Jurkat, Clone E6-1 (cell line): ENCODE data around the gene ANKS1B.

ENCODE experiments used
- DNase-seq: peaks from one replicate; pipeline ENCODE4 v3.0.0-alpha.2; 2011; ENCODE audit warnings: low read depth, low spot score
- H3K4me3 ChIP-seq: 2 replicates; pipeline ENCODE4 v1.5.1; 2011; ENCODE audit warnings: mild to moderate bottlenecking, low read length, control low read depth, moderate library complexity

Gene ANKS1B

GRCh38 chr12:99087278-99087677 lies 897.5 kb downstream of the ANKS1B start:
- H3K4me3 ChIP-seq, result no peak overlapping the region
- DNase-seq, result no peak

DNA sequence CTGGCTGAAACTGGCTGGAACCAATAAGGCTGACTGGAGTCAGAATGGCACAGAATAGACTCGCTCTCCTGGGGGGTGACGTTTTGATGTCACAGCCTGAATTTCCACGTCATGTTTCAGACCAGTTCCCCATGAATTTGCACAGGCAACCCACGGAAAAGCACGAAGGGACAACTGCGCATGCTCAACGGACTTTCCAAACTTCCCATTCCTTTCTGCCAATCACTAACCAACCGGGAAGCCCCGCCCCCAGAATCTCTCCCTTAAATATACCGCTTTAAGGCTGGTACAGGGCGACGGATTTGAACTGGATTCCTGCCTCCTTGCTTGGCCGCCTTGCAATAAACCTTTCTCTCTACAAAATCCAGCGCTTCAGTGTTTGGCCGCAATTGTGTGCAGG lies 904.9 kb downstream of the ANKS1B start:
- no peak for DNase-seq
- no peak overlapping the region for H3K4me3 ChIP-seq

DNA sequence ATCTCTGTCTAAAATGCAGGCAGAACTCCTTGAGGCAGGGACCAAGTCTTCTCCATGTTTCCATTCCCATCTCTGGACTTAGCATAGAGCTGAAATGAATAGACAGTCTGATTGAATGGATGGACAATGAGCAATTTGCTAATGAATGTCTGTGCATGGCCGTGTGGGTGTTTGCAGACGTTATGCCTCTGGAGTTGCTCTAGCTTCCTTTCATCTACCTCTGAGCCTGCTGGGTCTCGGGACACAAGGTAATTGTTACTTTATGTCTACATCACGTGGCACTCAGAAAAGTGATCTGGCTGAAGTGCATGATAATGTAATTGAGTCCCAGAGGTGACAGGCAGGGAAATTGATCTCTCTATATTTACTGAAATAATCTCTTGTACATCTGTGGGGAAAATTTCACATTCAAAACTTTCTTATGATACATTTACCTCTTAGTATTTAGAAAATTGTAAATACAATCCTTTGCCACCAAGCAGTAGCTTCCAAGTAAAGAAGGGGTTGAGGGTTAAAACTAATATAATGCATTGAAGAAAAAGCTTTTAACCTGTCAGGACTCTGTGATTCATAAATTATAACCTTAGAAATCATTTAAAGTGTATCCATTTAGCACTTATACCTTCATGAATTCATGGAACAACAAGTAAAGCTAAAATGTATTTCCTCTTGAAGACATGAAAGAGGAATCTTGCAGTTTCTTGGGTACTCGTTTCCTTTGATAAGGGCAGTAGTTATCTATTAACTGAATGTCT lies 915.6 kb downstream of the ANKS1B start:
- H3K4me3 ChIP-seq, result no peak overlapping the region
- no peak for DNase-seq

GRCh38 chr12:99067171-99067785 lies 917.5 kb downstream of the ANKS1B start:
- H3K4me3 ChIP-seq, result no peak overlapping the region
- no peak for DNase-seq

DNA sequence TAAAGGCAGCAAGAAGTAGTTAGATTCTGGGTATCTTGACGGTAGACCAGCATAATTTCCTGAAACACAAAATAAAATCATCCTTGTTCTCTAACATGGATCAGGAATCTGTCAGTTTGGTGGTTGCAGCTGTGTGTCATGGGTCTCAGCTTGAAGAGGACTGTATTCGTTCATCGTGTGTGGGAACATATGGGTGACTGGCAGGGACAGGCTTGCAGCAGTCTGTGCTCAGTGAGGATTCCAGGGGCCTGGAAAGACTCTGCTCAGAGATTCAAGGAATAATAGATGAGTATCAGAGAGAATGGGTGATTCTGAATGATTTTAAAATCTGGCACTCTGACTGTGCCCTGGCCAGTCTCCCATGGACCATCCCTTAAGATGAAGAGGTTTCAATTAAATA lies 918.0 kb downstream of the ANKS1B start:
- DNase-seq, result no peak
- no peak overlapping the region for H3K4me3 ChIP-seq

GRCh38 chr12:99063182-99063581 lies 921.6 kb downstream of the ANKS1B start:
- no peak overlapping the region for H3K4me3 ChIP-seq
- no peak for DNase-seq

GRCh38 chr12:99059824-99060511 lies 924.8 kb downstream of the ANKS1B start:
- DNase-seq, result no peak
- no peak overlapping the region for H3K4me3 ChIP-seq

- no peak for DNase-seq
- no peak overlapping the region for H3K4me3 ChIP-seq
Observed at GRCh38 chr12:99057670-99058069, 927.1 kb downstream of the ANKS1B start.

DNA sequence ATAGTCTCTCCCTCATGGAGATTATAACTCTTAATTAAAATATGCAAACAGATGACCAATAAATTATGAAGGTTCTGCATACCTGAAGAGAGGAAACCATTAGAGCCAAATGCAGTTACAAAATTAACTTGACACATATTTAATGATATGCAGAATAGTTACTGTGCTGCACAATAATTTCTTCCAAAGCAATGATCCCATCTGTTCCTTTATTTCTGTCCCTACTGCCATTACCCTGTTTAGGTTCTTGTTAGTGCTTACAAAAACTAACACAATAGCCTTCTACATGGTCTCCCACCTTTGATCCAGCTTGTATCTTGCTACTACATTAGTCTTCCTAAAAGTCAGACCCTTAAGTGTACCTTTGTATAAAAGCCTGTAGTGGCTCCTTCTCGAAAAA lies 928.5 kb downstream of the ANKS1B start:
- DNase-seq, result no peak
- H3K4me3 ChIP-seq, result no peak overlapping the region

GRCh38 chr12:99055299-99055698 lies 929.4 kb downstream of the ANKS1B start:
- H3K4me3 ChIP-seq, result no peak overlapping the region
- no peak for DNase-seq

- DNase-seq, result no peak
- H3K4me3 ChIP-seq, result no peak overlapping the region
Observed at GRCh38 chr12:99054601-99055128, 930.1 kb downstream of the ANKS1B start.

DNA sequence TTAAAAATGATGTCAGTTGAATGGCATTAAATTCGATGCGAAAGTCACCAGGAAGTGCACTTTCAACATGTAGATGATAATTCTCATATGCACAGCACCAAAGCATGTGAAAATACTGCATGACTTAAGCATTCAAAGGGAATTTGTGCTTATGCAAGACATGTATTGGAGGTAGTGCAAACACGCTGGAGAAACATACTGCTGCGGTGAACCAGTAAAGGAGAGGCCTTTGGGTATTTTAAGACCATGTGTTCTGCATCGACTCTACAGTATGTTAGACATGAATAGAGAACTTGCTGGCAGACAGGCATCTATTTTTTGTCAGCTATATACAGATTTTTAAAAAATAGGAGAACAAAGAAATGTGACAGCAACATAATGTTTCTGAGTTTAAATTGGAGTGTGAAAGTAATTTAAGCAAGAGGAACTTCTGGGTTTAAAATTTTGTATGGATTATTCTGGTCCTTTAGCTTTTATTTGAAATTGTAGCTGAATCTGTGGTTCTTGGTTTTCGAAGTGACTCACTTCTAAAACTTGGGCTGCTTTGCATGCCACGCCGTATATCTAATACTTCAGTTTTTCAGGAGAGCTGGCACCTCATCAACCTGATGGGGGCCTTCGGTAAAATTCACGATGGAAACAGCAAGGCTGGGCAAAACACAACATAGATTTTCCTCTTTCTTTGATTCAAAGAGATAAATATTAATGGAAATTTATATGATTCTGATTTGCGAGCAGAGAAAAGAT lies 930.9 kb downstream of the ANKS1B start:
- no peak for DNase-seq
- H3K4me3 ChIP-seq, result no peak overlapping the region

GRCh38 chr12:99049774-99050173 lies 935.0 kb downstream of the ANKS1B start:
- H3K4me3 ChIP-seq, result no peak overlapping the region
- no peak for DNase-seq

DNA sequence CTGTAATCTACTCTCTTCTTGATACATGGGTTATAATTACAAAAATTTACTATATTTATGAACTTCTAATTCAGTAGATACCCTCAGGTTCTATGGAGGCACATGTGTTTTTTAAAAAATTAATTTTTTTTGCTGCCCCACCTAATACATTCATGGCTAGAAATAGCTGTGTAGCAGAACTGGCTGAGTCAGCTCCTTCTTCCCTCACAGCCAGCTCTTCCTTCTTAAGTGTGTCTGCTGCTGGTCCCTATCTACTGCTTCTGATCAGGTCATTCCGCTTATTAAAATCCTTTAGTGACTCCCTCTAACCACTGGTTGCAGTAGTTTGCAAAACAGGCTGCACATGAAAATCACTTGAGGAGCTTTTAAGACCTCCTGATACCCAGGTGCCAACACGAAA lies 939.6 kb downstream of the ANKS1B start:
- no peak overlapping the region for H3K4me3 ChIP-seq
- DNase-seq, result no peak

GRCh38 chr12:99043319-99043914 lies 941.3 kb downstream of the ANKS1B start:
- H3K4me3 ChIP-seq, result no peak overlapping the region

GRCh38 chr12:99042226-99042625 lies 942.5 kb downstream of the ANKS1B start:
- DNase-seq, result no peak
- H3K4me3 ChIP-seq, result no peak overlapping the region

More at GRCh38 chr12:99043319-99043914, 941.3 kb downstream of the ANKS1B start:
- peak; percentile 54 for DNase-seq

GRCh38 chr12:99039367-99040120 lies 945.2 kb downstream of the ANKS1B start:
- no peak for DNase-seq
- no peak overlapping the region for H3K4me3 ChIP-seq

GRCh38 chr12:99036566-99036965 lies 948.2 kb downstream of the ANKS1B start:
- no peak overlapping the region for H3K4me3 ChIP-seq
- no peak for DNase-seq
